DND-41 (cell line): ENCODE measurements around the gene TRIM58.

ENCODE experiments used
- CTCF ChIP-seq: IDR thresholded peaks from 2 replicates; pipeline ENCODE4 v1.5.1; 2012; ENCODE audit warnings: borderline replicate concordance, low read length, moderate library complexity, mild to moderate bottlenecking; ENCODE audit not compliant: poor library complexity, severe bottlenecking; ENCODE audit errors: extremely low read depth
- EZH2 ChIP-seq: IDR thresholded peaks from 3 replicates; pipeline ENCODE4 v1.6.1; 2012; ENCODE audit warnings: borderline replicate concordance, low read depth, mild to moderate bottlenecking, moderate library complexity, low read length, inconsistent platforms; ENCODE audit not compliant: severe bottlenecking

GRCh38 chr1:247843411-247843810 lies 13.6 kb upstream of the TRIM58 start:
- TF ChIP-seq CTCF (no peak), EZH2 (no peak)
